H9 (cell line): ENCODE results near the gene TMC2. TPM values are rescaled to one million over a fixed set of nuclear protein-coding genes. Genes with fewer than 3 reads are reported as not detected.

Source experiments
- DNase-seq: peaks from one replicate; pipeline ENCODE4 v3.0.0-alpha.2; 2017
- H2AFZ ChIP-seq: one replicate; pipeline ENCODE4 v1.6.1; 2013; ENCODE audit warnings: mild to moderate bottlenecking, low read length, control low read depth, moderate library complexity
- H2AK5ac ChIP-seq: 2 replicates; pipeline ENCODE4 v1.6.1; 2013; ENCODE audit warnings: low read length, control low read depth, mixed read lengths; ENCODE audit not compliant: insufficient read length
- H2BK120ac ChIP-seq: one replicate; pipeline ENCODE4 v1.6.1; 2013; ENCODE audit warnings: low read depth, mild to moderate bottlenecking, low read length, control low read depth, inconsistent platforms; ENCODE audit not compliant: poor library complexity, severe bottlenecking
- H2BK12ac ChIP-seq: 2 replicates; pipeline ENCODE4 v1.6.1; 2013; ENCODE audit warnings: low read length, control low read depth, mixed read lengths, low read depth; ENCODE audit not compliant: insufficient read length
- H2BK15ac ChIP-seq: 2 replicates; pipeline ENCODE4 v1.6.1; 2013; ENCODE audit warnings: low read depth, low read length, control low read depth
- H2BK20ac ChIP-seq: one replicate; pipeline ENCODE4 v1.6.1; 2013; ENCODE audit warnings: low read depth, mild to moderate bottlenecking, low read length, control low read depth, inconsistent platforms; ENCODE audit not compliant: poor library complexity, severe bottlenecking
- H2BK5ac ChIP-seq: 2 replicates; pipeline ENCODE4 v1.6.1; 2013; ENCODE audit warnings: low read length, control low read depth, mixed read lengths; ENCODE audit not compliant: insufficient read length
- H3K14ac ChIP-seq: 2 replicates; pipeline ENCODE4 v1.6.1; 2013; ENCODE audit warnings: low read length, control low read depth; ENCODE audit not compliant: insufficient read depth
- H3K18ac ChIP-seq: 2 replicates; pipeline ENCODE4 v1.6.1; 2013; ENCODE audit warnings: low read depth, mild to moderate bottlenecking, mixed read lengths, low read length, control low read depth; ENCODE audit not compliant: insufficient read length
- H3K23ac ChIP-seq: 2 replicates; pipeline ENCODE4 v1.6.1; 2013; ENCODE audit warnings: low read length, control low read depth, mixed read lengths, low read depth; ENCODE audit not compliant: insufficient read length
- H3K23me2 ChIP-seq: 2 replicates; pipeline ENCODE4 v1.6.1; 2013; ENCODE audit warnings: low read depth, mild to moderate bottlenecking, mixed read lengths, low read length, control low read depth; ENCODE audit not compliant: insufficient read length, poor library complexity, severe bottlenecking
- H3K27ac ChIP-seq: 2 replicates; pipeline ENCODE4 v1.5.1; 2013; ENCODE audit warnings: low read length, control low read depth, mixed read lengths, low read depth; ENCODE audit not compliant: insufficient read length
- H3K27me3 ChIP-seq: 2 replicates; pipeline ENCODE4 v1.6.1; 2013; ENCODE audit warnings: low read length, control low read depth, inconsistent platforms; ENCODE audit not compliant: insufficient read depth
- H3K4ac ChIP-seq: 2 replicates; pipeline ENCODE4 v1.6.1; 2013; ENCODE audit warnings: low read depth, mild to moderate bottlenecking, control low read depth, inconsistent platforms, low read length, moderate library complexity
- H3K4me1 ChIP-seq: 2 replicates; pipeline ENCODE4 v1.6.1; 2013; ENCODE audit warnings: low read length, control low read depth, inconsistent platforms; ENCODE audit not compliant: insufficient read depth
- H3K4me2 ChIP-seq: 2 replicates; pipeline ENCODE4 v1.6.1; 2013; ENCODE audit warnings: low read length, control low read depth, mixed read lengths; ENCODE audit not compliant: insufficient read length, insufficient read depth
- H3K56ac ChIP-seq: 2 replicates; pipeline ENCODE4 v1.6.1; 2013; ENCODE audit warnings: low read depth, mild to moderate bottlenecking, mixed read lengths, low read length, control low read depth; ENCODE audit not compliant: insufficient read length
- H3K79me1 ChIP-seq: 2 replicates; pipeline ENCODE4 v1.6.1; 2013; ENCODE audit warnings: low read depth, mild to moderate bottlenecking, moderate library complexity, low read length, control low read depth, inconsistent platforms; ENCODE audit not compliant: insufficient read depth, poor library complexity, severe bottlenecking
- H3K79me2 ChIP-seq: 2 replicates; pipeline ENCODE4 v1.6.1; 2013; ENCODE audit warnings: low read length, control low read depth, inconsistent platforms; ENCODE audit not compliant: insufficient read depth
- H3K9ac ChIP-seq: 2 replicates; pipeline ENCODE4 v1.6.1; 2013; ENCODE audit warnings: low read length, control low read depth, mixed read lengths; ENCODE audit not compliant: insufficient read length; ENCODE audit errors: extremely low read depth
- H3K9me3 ChIP-seq: one replicate; pipeline ENCODE4 v1.6.1; 2013; ENCODE audit warnings: low read depth, low read length, inconsistent platforms; ENCODE audit not compliant: control insufficient read depth
- H3T11ph ChIP-seq: one replicate; pipeline ENCODE4 v1.6.1; 2013; ENCODE audit warnings: mild to moderate bottlenecking, low read length, control low read depth, inconsistent platforms
- H4K20me1 ChIP-seq: one replicate; pipeline ENCODE4 v1.6.1; 2013; ENCODE audit not compliant: control insufficient read depth, insufficient read length, insufficient read depth
- H4K5ac ChIP-seq: 2 replicates; pipeline ENCODE4 v1.6.1; 2013; ENCODE audit warnings: low read depth, mild to moderate bottlenecking, mixed read lengths, low read length, control low read depth; ENCODE audit not compliant: insufficient read length
- H4K8ac ChIP-seq: replicated peaks from 2 replicates; pipeline ENCODE4 v1.6.1; 2013; ENCODE audit warnings: low read length, control low read depth, mixed read lengths, low read depth; ENCODE audit not compliant: insufficient read length
- H4K91ac ChIP-seq: 2 replicates; pipeline ENCODE4 v1.6.1; 2013; ENCODE audit warnings: low read depth, mild to moderate bottlenecking, moderate library complexity, mixed read lengths, low read length, control low read depth; ENCODE audit not compliant: insufficient read length
- H3K27ac Mint-ChIP-seq, 3 experiments: 2 replicates in 2 of 3; 3 replicates in 1 of 3; pipeline ENCODE4 v1.8.0; 2020 to 2021; ENCODE audit warnings: mixed read lengths in 3 of 3, mild to moderate bottlenecking in 1 of 3, moderate library complexity in 1 of 3
- H3K27me3 Mint-ChIP-seq: 2 replicates; pipeline ENCODE4 v1.8.0; 2021; ENCODE audit warnings: low read depth, mild to moderate bottlenecking, moderate library complexity, mixed read lengths
- H3K36me3 Mint-ChIP-seq, 3 experiments: 2 replicates in 2 of 3; 3 replicates in 1 of 3; pipeline ENCODE4 v1.8.0; 2020 to 2021; ENCODE audit warnings: low read depth in 3 of 3, mixed read lengths in 3 of 3; ENCODE audit not compliant: insufficient read depth in 1 of 3
- H3K4me1 Mint-ChIP-seq, 2 experiments: 2 replicates each; pipeline ENCODE4 v1.8.0; 2020; ENCODE audit warnings: mixed read lengths in 2 of 2
- H3K4me3 Mint-ChIP-seq, 2 experiments: 2 replicates in 1 of 2; 3 replicates in 1 of 2; pipeline ENCODE4 v1.8.0; 2020 to 2021; ENCODE audit warnings: mild to moderate bottlenecking in 2 of 2, mixed read lengths in 2 of 2, moderate library complexity in 1 of 2
- H3K9me3 Mint-ChIP-seq, 2 experiments: 2 replicates in 1 of 2; 3 replicates in 1 of 2; pipeline ENCODE4 v1.8.0; 2020; ENCODE audit warnings: mild to moderate bottlenecking in 2 of 2, mixed read lengths in 2 of 2, moderate library complexity in 1 of 2
- WGBS: extraction: QIAGEN DNeasy Blood & Tissue Kit; methylation state at CpG from one replicate; pipeline ENCODE4 v1.1.7; 2013; ENCODE audit warnings: missing lambda C conversion rate, low lambda C conversion rate, mixed read lengths; ENCODE audit not compliant: insufficient read length; ENCODE audit errors: extremely low coverage; 5-methylcytosine and 5-hydroxymethylcytosine counted together
- total RNA-seq: library from RNA; stranded (reverse); gene quantifications from 2 replicates; pipeline ENCODE4 v1.2.1, GENCODE V29; 2021
- TF ChIP-seq, protein P1 (sequence below): fragments of 200-600 bp; sonication (generic); conservative IDR thresholded peaks from 3 replicates; pipeline ENCODE4 v1.8.0; 2021; ENCODE audit warnings: antibody characterized with exemption, mild to moderate bottlenecking

The TMC2 gene
- total RNA-seq, 1 experiment from 2014 or later, result not detected

- H4K91ac ChIP-seq, result no peak overlapping the region
- H3K4me1 ChIP-seq, result no peaks in the 10 kb centered on the region
- no peak overlapping the region for H3K4me2 ChIP-seq
- H3K79me2 ChIP-seq, result no peaks in the 10 kb centered on the region
- H2BK20ac ChIP-seq, result no peak overlapping the region
- no peaks in the 10 kb centered on the region for H3K9me3 ChIP-seq
- H4K20me1 ChIP-seq, result no peaks in the 10 kb centered on the region
- H3K18ac ChIP-seq, result no peak overlapping the region
- no peak overlapping the region for H2BK5ac ChIP-seq
- H3K27me3 ChIP-seq, result no peaks in the 10 kb centered on the region
- TF ChIP-seq, protein P1, sequence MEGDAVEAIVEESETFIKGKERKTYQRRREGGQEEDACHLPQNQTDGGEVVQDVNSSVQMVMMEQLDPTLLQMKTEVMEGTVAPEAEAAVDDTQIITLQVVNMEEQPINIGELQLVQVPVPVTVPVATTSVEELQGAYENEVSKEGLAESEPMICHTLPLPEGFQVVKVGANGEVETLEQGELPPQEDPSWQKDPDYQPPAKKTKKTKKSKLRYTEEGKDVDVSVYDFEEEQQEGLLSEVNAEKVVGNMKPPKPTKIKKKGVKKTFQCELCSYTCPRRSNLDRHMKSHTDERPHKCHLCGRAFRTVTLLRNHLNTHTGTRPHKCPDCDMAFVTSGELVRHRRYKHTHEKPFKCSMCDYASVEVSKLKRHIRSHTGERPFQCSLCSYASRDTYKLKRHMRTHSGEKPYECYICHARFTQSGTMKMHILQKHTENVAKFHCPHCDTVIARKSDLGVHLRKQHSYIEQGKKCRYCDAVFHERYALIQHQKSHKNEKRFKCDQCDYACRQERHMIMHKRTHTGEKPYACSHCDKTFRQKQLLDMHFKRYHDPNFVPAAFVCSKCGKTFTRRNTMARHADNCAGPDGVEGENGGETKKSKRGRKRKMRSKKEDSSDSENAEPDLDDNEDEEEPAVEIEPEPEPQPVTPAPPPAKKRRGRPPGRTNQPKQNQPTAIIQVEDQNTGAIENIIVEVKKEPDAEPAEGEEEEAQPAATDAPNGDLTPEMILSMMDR, result no peak
- Mint-ChIP-seq H3K36me3 (no peaks in the 10 kb centered on the region), H3K9me3 (no peaks in the 10 kb centered on the region), H3K4me3 (no peak overlapping the region), H3K27ac (peak overlapping the region in 1 of 3 experiments; percentile 84; a peak in 2 of 7 replicates), H3K27me3 (peaks cover 68% of the 10 kb centered on the region), H3K4me1 (peaks cover 13 to 22% of the 10 kb centered on the region in 2 experiments)
- no peak for DNase-seq
- WGBS, result no CpG with 5 or more reads among the region's 12 CpGs
- no peak overlapping the region for H3K56ac ChIP-seq
- no peak overlapping the region for H3K23ac ChIP-seq
- H2AK5ac ChIP-seq, result no peak overlapping the region
- H4K5ac ChIP-seq, result no peak overlapping the region
- no peak overlapping the region for H3K14ac ChIP-seq
- H3K27ac ChIP-seq, result no peak overlapping the region
- H3K79me1 ChIP-seq, result no peaks in the 10 kb centered on the region
- no peak overlapping the region for H2BK12ac ChIP-seq
- no peaks in the 10 kb centered on the region for H3K23me2 ChIP-seq
- H3K4ac ChIP-seq, result no peak overlapping the region
- no peak overlapping the region for H3K9ac ChIP-seq
- no peak overlapping the region for H2BK15ac ChIP-seq
- H2BK120ac ChIP-seq, result no peak overlapping the region
- H3T11ph ChIP-seq, result no peak overlapping the region
- H4K8ac ChIP-seq, result no peak overlapping the region
- no peak overlapping the region for H2AFZ ChIP-seq
Observed at GRCh38 chr20:2538356-2538755, 2.0 kb downstream of the TMC2 start.
